ENCODE results near the gene SCN1B. TPM values are rescaled to one million over a fixed set of nuclear protein-coding genes. Genes with fewer than 3 reads are reported as not detected.

SCN1B gene
- total and polyA plus RNA-seq, 8 donors, result 1.3 to 36.6 (median 3.7) TPM; not detected in 1

DNA sequence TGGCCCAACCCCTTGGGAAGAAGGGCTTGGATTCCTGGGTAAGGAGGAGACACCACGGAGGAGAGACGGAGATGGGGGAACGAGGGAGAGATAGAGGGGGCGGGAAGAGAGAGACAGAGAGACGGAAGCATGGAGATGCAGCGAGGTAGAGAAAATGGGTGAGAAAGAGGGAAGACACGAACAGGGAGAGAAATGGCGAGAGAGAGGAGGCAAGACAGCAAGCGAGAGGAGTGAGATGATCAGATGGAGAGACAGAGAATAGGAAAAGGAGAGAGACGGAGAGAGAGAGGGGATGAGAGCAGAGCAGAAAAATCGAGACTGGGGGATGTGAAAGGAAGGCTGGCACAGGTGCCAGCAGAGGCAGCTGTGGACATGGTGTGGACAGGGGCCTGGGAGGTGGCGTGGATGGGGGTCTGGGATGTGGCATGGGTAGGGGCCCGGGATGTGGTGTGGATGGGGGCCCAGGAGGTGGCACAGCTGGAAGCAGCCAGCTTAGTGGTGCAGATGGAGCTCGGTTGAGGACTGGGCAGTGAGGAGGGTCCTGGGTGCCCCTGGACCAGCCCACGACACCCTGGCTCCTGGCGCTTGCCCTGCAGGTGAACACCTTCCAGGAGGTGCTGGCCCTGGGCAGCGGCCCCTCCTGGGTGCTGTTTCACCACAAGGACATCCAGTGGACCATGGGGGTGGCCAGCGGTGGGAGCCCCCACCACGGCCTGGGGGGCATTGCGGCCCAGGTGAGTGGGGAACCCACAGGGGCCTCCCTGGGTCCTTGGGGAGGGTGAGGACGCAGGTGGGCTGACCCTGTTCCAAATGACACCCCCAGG, 45.1 kb downstream of the SCN1B start:
- intact Hi-C loops (cut with DNase I; ENCODE audit: low total_unique reads), result no loop called here
- Histone ChIP-seq H3K27ac (no peak overlapping the region), H3K9me3 (peaks cover 0 to 5% (median 3%) of the 10 kb centered on the region in 4 donors)

GRCh38 chr19:35076026-35076370, 45.7 kb downstream of the SCN1B start:
- Histone ChIP-seq H3K4me1 (no peaks in the 10 kb centered on the region), H3K27ac (no peak overlapping the region), H3K9me3 (no peaks in the 10 kb centered on the region), H3K27me3 (no peaks in the 10 kb centered on the region), H3K36me3 (no peaks in the 10 kb centered on the region), H3K4me3 (no peak overlapping the region)
- TF ChIP-seq, protein P1, sequence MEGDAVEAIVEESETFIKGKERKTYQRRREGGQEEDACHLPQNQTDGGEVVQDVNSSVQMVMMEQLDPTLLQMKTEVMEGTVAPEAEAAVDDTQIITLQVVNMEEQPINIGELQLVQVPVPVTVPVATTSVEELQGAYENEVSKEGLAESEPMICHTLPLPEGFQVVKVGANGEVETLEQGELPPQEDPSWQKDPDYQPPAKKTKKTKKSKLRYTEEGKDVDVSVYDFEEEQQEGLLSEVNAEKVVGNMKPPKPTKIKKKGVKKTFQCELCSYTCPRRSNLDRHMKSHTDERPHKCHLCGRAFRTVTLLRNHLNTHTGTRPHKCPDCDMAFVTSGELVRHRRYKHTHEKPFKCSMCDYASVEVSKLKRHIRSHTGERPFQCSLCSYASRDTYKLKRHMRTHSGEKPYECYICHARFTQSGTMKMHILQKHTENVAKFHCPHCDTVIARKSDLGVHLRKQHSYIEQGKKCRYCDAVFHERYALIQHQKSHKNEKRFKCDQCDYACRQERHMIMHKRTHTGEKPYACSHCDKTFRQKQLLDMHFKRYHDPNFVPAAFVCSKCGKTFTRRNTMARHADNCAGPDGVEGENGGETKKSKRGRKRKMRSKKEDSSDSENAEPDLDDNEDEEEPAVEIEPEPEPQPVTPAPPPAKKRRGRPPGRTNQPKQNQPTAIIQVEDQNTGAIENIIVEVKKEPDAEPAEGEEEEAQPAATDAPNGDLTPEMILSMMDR (IDR thresholded peaks at IDR 0.05), result no peak
- TF ChIP-seq POLR2AphosphoS5 (IDR thresholded peaks at IDR 0.05) (no peak), POLR2A (IDR thresholded peaks at IDR 0.05) (no peak), EP300 (IDR thresholded peaks at IDR 0.05) (no peak)
- DNase-seq, result no peak
- intact Hi-C loops (cut with DNase I; ENCODE audit: low total_unique reads), result no loop called here
- WGBS, 5 donors, result 78 to 94% (median 87%) methylated on average over 2 to 6 of the region's 6 CpGs; no CpG with 5 or more reads in 1 of the 5 donors

More for the DNA sequence above, 45.1 kb downstream of the SCN1B start:
- H3K36me3 ChIP-seq, result no peaks in the 10 kb centered on the region
- DNase-seq, result no peak
- no peak overlapping the region for H3K4me3 ChIP-seq
- no peaks in the 10 kb centered on the region for H3K27me3 ChIP-seq
- TF ChIP-seq EP300 (IDR thresholded peaks at IDR 0.05) (no peak), POLR2AphosphoS5 (IDR thresholded peaks at IDR 0.05) (no peak), POLR2A (IDR thresholded peaks at IDR 0.05) (no peak)
- TF ChIP-seq, protein P1 (IDR thresholded peaks at IDR 0.05), result no peak
- no peaks in the 10 kb centered on the region for H3K4me1 ChIP-seq
- WGBS, 5 donors, result 87 to 93% (median 90%) methylated on average over 17 to 21 of the region's 21 CpGs

DNA sequence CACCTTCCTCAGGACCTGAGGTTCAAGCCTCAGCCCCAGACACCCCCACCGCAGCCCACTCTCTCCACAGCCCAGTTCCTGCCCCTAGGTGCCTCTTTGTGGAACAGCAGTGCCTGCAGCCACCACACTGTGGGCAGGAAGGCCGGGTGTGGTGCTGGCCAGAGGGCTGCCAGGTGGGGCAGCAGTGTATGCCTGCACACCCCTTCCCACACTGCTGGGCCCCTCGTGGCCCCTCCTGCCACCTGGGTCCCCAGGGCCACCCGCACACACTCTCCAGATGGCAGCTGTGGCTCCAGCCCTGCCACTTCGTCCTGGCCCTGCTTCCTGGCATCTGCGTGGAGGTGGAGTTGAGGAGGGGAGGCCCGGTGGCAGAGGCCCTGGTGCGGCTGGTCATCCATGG, 46.4 kb downstream of the SCN1B start:
- no peaks in the 10 kb centered on the region for H3K4me1 ChIP-seq
- DNase-seq, result no peak
- H3K36me3 ChIP-seq, result no peaks in the 10 kb centered on the region
- no peak overlapping the region for H3K27ac ChIP-seq
- TF ChIP-seq, protein P1 (IDR thresholded peaks at IDR 0.05), result no peak
- no peak overlapping the region for H3K4me3 ChIP-seq
- no peaks in the 10 kb centered on the region for H3K9me3 ChIP-seq
- intact Hi-C loops (cut with DNase I; ENCODE audit: low total_unique reads), result no loop called here
- H3K27me3 ChIP-seq, result no peaks in the 10 kb centered on the region
- 60 to 85% (median 70%) methylated on average over 7 to 8 of the region's 8 CpGs for WGBS, 5 donors

DNA sequence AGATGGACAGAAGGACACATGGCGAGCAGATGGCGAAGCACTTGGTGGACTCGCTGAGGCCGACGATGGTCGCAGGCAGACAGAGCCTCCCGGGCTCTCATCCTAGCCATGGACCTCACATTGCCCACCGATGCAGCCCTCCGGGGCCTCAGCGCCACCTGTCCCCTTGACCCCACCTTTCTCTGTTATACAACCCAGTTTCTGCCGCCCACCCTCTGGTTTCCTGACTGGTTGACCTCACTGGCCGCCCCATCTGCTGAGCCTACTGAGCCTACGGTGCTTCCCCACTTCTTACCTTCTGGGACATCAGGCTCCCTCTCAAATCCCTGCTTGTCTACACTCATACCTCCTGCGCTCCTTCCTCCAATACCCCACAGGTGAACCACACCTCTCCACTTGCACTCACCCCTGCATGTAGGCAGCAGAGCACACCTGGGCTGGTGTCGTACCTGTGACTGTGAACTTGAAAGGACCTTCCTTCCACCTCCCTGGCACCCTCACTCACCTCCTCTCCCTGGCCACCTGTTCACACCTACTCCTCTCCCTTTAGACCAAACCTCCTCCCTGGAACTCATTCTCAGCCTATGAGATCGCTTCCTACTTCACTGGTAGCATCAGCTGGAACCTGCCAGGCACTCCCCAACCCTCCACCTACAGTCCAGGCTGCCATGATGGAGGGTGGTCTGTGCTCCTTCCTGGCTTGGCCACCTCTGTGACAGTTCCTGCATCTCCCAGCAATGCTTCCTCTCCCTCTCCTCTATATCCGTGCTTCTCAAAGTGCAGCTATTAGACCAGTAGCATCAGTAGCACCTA, 47.3 kb downstream of the SCN1B start:
- no peak for DNase-seq
- Histone ChIP-seq H3K4me1 (no peaks in the 10 kb centered on the region), H3K27ac (no peak overlapping the region), H3K27me3 (no peaks in the 10 kb centered on the region), H3K4me3 (no peak overlapping the region), H3K9me3 (no peaks in the 10 kb centered on the region), H3K36me3 (no peaks in the 10 kb centered on the region)
- TF ChIP-seq EP300 (IDR thresholded peaks at IDR 0.05) (no peak), POLR2AphosphoS5 (IDR thresholded peaks at IDR 0.05) (no peak), POLR2A (IDR thresholded peaks at IDR 0.05) (no peak)
- TF ChIP-seq, protein P1 (IDR thresholded peaks at IDR 0.05), result no peak
- WGBS, 5 donors, result 85 to 93% (median 91%) methylated on average over 17 of the region's 17 CpGs
- intact Hi-C loops (cut with DNase I; ENCODE audit: low total_unique reads), result no loop called here
